ENCODE data around the gene PPFIA3.
"Not testable (repeated sequence)": the region's sequence is repeated elsewhere in the genome, so short reads cannot be mapped to it uniquely, and the experiment has no call there.

PPFIA3 gene

GRCh38 chr19:49113762-49114629 lies 5.3 kb upstream of the PPFIA3 start, which contains the start of gene LIN7B:
TSS of gene LIN7B (plus strand) at chr19:49114370. CDS start at chr19:49114405, 35 bp downstream.
- Histone ChIP-seq H3K4me3 (ENCODE audit: insufficient read depth, low read depth, low read length) (peak within 1 kb of the TSS; percentile 62), H3K9me3 (ENCODE audit: control insufficient read depth, low read length) (no peaks in the 10 kb centered on the region), H3K27me3 (ENCODE audit: control insufficient read depth, insufficient read depth, low read length, poor library complexity, severe bottlenecking) (peaks cover 7% of the 10 kb centered on the region), H3K4me1 (ENCODE audit: control insufficient read depth, insufficient read depth, low read length) (peaks cover 6% of the 10 kb centered on the region), H3K27ac (ENCODE audit: insufficient read depth, low read depth, low read length, poor library complexity, severe bottlenecking) (no peak within 1 kb of the TSS), H3K36me3 (ENCODE audit: control insufficient read depth, insufficient read depth, low read length) (no peaks in the 10 kb centered on the region)
- WGBS, 2 experiments: 2 to 3% methylated on average over 66 of the region's 66 CpGs

DNA sequence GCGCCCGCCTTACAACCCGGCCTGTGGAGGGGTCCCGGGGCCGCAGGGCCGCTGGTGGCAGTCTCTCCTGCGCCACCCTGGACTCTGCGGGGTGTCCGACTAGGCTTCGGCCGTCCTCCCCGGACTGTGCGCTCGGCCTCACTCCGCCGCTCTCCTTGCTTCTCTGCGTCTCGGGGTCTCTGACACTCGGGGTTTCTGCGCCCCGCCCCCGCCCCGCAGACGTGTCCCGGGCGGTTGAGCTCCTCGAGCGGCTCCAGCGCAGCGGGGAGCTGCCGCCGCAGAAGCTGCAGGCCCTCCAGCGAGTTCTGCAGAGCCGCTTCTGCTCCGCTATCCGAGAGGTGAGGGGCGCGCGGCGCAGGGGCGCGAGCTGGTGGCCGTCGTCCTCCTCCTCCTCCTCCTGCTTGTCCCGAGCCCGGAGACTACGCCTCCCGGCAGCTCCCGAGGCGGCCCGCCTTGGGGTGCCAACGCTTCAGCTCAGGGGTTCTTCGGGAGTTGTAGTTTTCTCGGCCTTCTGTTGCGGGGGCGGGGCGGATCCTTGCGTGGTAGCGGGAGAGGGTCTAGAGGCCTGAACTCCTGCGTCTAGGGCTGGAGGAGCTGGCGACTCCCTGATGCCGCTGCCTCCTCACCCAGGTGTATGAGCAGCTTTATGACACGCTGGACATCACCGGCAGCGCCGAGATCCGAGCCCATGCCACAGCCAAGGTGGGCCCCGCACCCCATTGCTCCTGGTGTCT lies 4.5 kb upstream of the PPFIA3 start:
- H3K27me3 ChIP-seq (ENCODE audit: control insufficient read depth, insufficient read depth, low read length, poor library complexity, severe bottlenecking): peaks cover 13% of the 10 kb centered on the region
- H3K36me3 ChIP-seq (ENCODE audit: control insufficient read depth, insufficient read depth, low read length): no peaks in the 10 kb centered on the region
- no peak overlapping the region for H3K27ac ChIP-seq (ENCODE audit: insufficient read depth, low read depth, low read length, poor library complexity, severe bottlenecking)
- 7% methylated on average over 68 of the region's 68 CpGs for WGBS, 2 experiments
- H3K9me3 ChIP-seq (ENCODE audit: control insufficient read depth, low read length): no peaks in the 10 kb centered on the region
- peaks cover 10% of the 10 kb centered on the region for H3K4me1 ChIP-seq (ENCODE audit: control insufficient read depth, insufficient read depth, low read length)
- peak overlapping the region; percentile 62 for H3K4me3 ChIP-seq (ENCODE audit: insufficient read depth, low read depth, low read length)

DNA sequence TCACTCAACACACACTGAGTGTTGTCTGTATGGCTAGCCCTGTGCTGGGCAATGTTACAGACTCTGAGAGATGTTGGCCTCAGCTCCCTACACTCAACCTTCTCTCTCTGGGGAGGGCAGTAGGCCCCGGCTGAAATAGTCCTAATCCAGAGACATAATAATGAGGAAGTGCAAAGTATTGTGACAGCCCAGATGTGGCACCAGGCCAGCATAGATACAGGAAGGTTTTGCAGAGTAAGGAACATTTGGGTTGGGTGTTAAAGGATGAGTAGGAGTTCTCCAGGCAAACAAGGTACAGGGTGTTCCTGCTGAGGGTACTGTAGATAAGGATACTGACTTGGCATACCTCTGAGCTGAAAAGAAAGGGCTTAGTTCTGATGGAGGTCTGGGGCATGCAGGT lies 2.8 kb upstream of the PPFIA3 start:
- Histone ChIP-seq H3K4me3 (ENCODE audit: insufficient read depth, low read depth, low read length) (no peak overlapping the region), H3K36me3 (ENCODE audit: control insufficient read depth, insufficient read depth, low read length) (no peaks in the 10 kb centered on the region), H3K27ac (ENCODE audit: insufficient read depth, low read depth, low read length, poor library complexity, severe bottlenecking) (no peak overlapping the region), H3K4me1 (ENCODE audit: control insufficient read depth, insufficient read depth, low read length) (peaks cover 11% of the 10 kb centered on the region), H3K27me3 (ENCODE audit: control insufficient read depth, insufficient read depth, low read length, poor library complexity, severe bottlenecking) (peaks cover 30% of the 10 kb centered on the region), H3K9me3 (ENCODE audit: control insufficient read depth, low read length) (no peaks in the 10 kb centered on the region)
- 77 to 100% methylated on average over 1 of the region's 1 CpG for WGBS, 2 experiments

GRCh38 chr19:49117677-49118564 lies 1.4 kb upstream of the PPFIA3 start:
- Histone ChIP-seq H3K27me3 (ENCODE audit: control insufficient read depth, insufficient read depth, low read length, poor library complexity, severe bottlenecking) (peaks cover 37% of the 10 kb centered on the region), H3K4me1 (ENCODE audit: control insufficient read depth, insufficient read depth, low read length) (peaks cover 11% of the 10 kb centered on the region), H3K4me3 (ENCODE audit: insufficient read depth, low read depth, low read length) (peak overlapping the region; percentile 65), H3K36me3 (ENCODE audit: control insufficient read depth, insufficient read depth, low read length) (no peaks in the 10 kb centered on the region), H3K27ac (ENCODE audit: insufficient read depth, low read depth, low read length, poor library complexity, severe bottlenecking) (no peak overlapping the region), H3K9me3 (ENCODE audit: control insufficient read depth, low read length) (no peaks in the 10 kb centered on the region)
- WGBS, 2 experiments: 87 to 88% methylated on average over 26 of the region's 26 CpGs

- H3K36me3 ChIP-seq (ENCODE audit: control insufficient read depth, insufficient read depth, low read length): no peaks in the 10 kb centered on the region
- peak within 1 kb of the TSS; percentile 65 for H3K4me3 ChIP-seq (ENCODE audit: insufficient read depth, low read depth, low read length)
- WGBS, 2 experiments: 1% methylated on average over 85 of the region's 85 CpGs
- no peaks in the 10 kb centered on the region for H3K9me3 ChIP-seq (ENCODE audit: control insufficient read depth, low read length)
- H3K4me1 ChIP-seq (ENCODE audit: control insufficient read depth, insufficient read depth, low read length): peaks cover 11% of the 10 kb centered on the region
- H3K27me3 ChIP-seq (ENCODE audit: control insufficient read depth, insufficient read depth, low read length, poor library complexity, severe bottlenecking): peaks cover 37% of the 10 kb centered on the region
- H3K27ac ChIP-seq (ENCODE audit: insufficient read depth, low read depth, low read length, poor library complexity, severe bottlenecking): no peak within 1 kb of the TSS
Observed at GRCh38 chr19:49118565-49119410, 556 bp upstream of the PPFIA3 start, which contains the start of gene C19orf73. TSS of gene C19orf73 (minus strand) at chr19:49119143. CDS start at chr19:49119022, 121 bp downstream.

DNA sequence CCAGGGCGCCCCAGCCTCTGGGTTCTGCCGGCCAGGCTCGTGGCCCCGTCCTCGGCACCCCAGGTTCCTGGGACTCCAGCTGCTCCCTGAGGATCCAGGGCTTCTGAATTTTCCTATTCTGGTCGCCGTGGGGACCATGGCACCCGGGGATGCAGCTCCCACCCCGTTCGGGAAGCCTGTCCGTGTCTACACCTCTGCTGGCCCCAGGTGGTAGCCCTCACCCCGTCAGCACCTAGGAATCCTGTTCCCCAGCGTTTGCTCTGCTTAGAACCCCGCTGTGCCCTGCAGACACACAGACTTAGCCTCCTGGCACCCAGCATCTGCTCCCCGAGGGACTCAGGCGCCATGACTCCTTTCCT lies 960 bp downstream of the PPFIA3 start:
- Histone ChIP-seq H3K36me3 (ENCODE audit: control insufficient read depth, insufficient read depth, low read length) (no peaks in the 10 kb centered on the region), H3K27ac (ENCODE audit: insufficient read depth, low read depth, low read length, poor library complexity, severe bottlenecking) (no peak overlapping the region), H3K9me3 (ENCODE audit: control insufficient read depth, low read length) (no peaks in the 10 kb centered on the region), H3K4me1 (ENCODE audit: control insufficient read depth, insufficient read depth, low read length) (peaks cover 13% of the 10 kb centered on the region), H3K27me3 (ENCODE audit: control insufficient read depth, insufficient read depth, low read length, poor library complexity, severe bottlenecking) (peaks cover 34% of the 10 kb centered on the region), H3K4me3 (ENCODE audit: insufficient read depth, low read depth, low read length) (no peak overlapping the region)
- 25 to 27% methylated on average over 16 of the region's 16 CpGs for WGBS, 2 experiments

DNA sequence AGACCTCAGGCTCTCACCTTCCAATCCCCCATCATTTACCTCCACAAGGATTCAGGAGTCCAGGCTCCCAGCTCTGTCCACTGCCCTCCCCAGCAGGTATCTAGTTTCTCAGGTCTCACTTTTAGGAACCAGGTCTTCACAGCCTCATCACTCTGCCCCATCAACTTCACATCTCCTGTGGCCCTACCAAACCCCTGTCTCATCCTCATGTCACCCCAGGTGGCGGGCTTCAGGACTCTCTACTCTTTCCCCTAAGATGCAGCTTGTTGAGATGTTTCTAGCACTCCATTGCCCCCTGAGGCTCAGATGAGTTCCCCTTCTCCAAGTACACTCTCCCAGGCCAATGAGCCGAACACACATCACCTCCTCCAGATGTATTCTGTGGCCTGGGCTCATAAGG lies 1.5 kb downstream of the PPFIA3 start:
- peaks cover 31% of the 10 kb centered on the region for H3K27me3 ChIP-seq (ENCODE audit: control insufficient read depth, insufficient read depth, low read length, poor library complexity, severe bottlenecking)
- H3K27ac ChIP-seq (ENCODE audit: insufficient read depth, low read depth, low read length, poor library complexity, severe bottlenecking): no peak overlapping the region
- WGBS, 2 experiments: 80 to 83% methylated on average over 2 of the region's 2 CpGs
- no peak overlapping the region for H3K4me3 ChIP-seq (ENCODE audit: insufficient read depth, low read depth, low read length)
- peaks cover 13% of the 10 kb centered on the region for H3K4me1 ChIP-seq (ENCODE audit: control insufficient read depth, insufficient read depth, low read length)
- no peaks in the 10 kb centered on the region for H3K36me3 ChIP-seq (ENCODE audit: control insufficient read depth, insufficient read depth, low read length)
- H3K9me3 ChIP-seq (ENCODE audit: control insufficient read depth, low read length): no peaks in the 10 kb centered on the region

- H3K27me3 ChIP-seq (ENCODE audit: control insufficient read depth, insufficient read depth, low read length, poor library complexity, severe bottlenecking): peaks cover 31% of the 10 kb centered on the region
- 87 to 93% methylated on average over 10 of the region's 10 CpGs for WGBS, 2 experiments
- H3K27ac ChIP-seq (ENCODE audit: insufficient read depth, low read depth, low read length, poor library complexity, severe bottlenecking); H3K4me3 ChIP-seq (ENCODE audit: insufficient read depth, low read depth, low read length); H3K9me3 ChIP-seq (ENCODE audit: control insufficient read depth, low read length); H3K36me3 ChIP-seq (ENCODE audit: control insufficient read depth, insufficient read depth, low read length): not testable (repeated sequence)
- peaks cover 13% of the 10 kb centered on the region for H3K4me1 ChIP-seq (ENCODE audit: control insufficient read depth, insufficient read depth, low read length)
Observed at GRCh38 chr19:49121841-49122240, 2.5 kb downstream of the PPFIA3 start.

DNA sequence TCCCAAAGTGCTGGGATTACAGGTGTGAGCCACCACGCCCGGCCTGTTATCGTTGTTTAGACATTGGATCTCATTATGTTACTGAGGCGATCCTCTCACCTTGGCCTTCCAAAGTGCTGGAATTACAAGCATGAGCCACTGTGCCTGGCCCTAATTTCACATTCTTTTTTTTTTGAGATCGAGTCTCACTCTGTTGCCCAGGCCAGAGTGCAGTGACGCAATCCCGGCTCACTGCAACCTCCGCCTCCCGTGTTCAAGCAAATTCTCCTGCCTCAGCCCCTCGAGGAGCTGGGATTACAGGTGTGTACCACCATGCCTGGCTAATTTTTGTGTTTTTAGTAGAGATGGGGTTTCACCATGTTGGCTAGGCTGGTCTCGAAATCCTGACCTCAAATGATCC lies 3.9 kb downstream of the PPFIA3 start:
- H3K27ac ChIP-seq (ENCODE audit: insufficient read depth, low read depth, low read length, poor library complexity, severe bottlenecking); H3K36me3 ChIP-seq (ENCODE audit: control insufficient read depth, insufficient read depth, low read length); H3K4me3 ChIP-seq (ENCODE audit: insufficient read depth, low read depth, low read length); H3K9me3 ChIP-seq (ENCODE audit: control insufficient read depth, low read length); H3K4me1 ChIP-seq (ENCODE audit: control insufficient read depth, insufficient read depth, low read length): not testable (repeated sequence)
- 91 to 94% methylated on average over 11 of the region's 11 CpGs for WGBS, 2 experiments
- peaks cover 31% of the 10 kb centered on the region for H3K27me3 ChIP-seq (ENCODE audit: control insufficient read depth, insufficient read depth, low read length, poor library complexity, severe bottlenecking)

Measured in ectodermal cell (in vitro differentiated cells).